Measurements from ENCODE around the gene SFXN5.
"Not testable (repeated sequence)": the region's sequence is repeated elsewhere in the genome, so short reads cannot be mapped to it uniquely, and the experiment has no call there.

SFXN5 gene

GRCh38 chr2:73100956-73101355, 29.4 kb upstream of the SFXN5 start:
- no peak for DNase-seq

GRCh38 chr2:73099486-73099885, 28.0 kb upstream of the SFXN5 start:
- no peak for DNase-seq

- DNase-seq = no peak
Measured at GRCh38 chr2:73095910-73096309, 24.4 kb upstream of the SFXN5 start.

- not testable (repeated sequence) for DNase-seq
Measured at GRCh38 chr2:73093601-73094218, 22.2 kb upstream of the SFXN5 start.

- DNase-seq = no peak
Measured at GRCh38 chr2:73092146-73092783, 20.8 kb upstream of the SFXN5 start.

GRCh38 chr2:73091696-73092095, 20.2 kb upstream of the SFXN5 start:
- no peak for DNase-seq

- no peak for DNase-seq
Measured at GRCh38 chr2:73091164-73091563, 19.7 kb upstream of the SFXN5 start.

- no peak for DNase-seq
Measured at GRCh38 chr2:73089270-73090030, 17.9 kb upstream of the SFXN5 start.

GRCh38 chr2:73088703-73089102, 17.2 kb upstream of the SFXN5 start:
- DNase-seq = no peak

GRCh38 chr2:73088211-73088610, 16.7 kb upstream of the SFXN5 start:
- DNase-seq = no peak

- no peak for DNase-seq
Measured at GRCh38 chr2:73087311-73087710, 15.8 kb upstream of the SFXN5 start.

- DNase-seq = peak; percentile 81
Measured at GRCh38 chr2:73085691-73086090, 14.2 kb upstream of the SFXN5 start.

GRCh38 chr2:73084971-73085370, 13.5 kb upstream of the SFXN5 start:
- no peak for DNase-seq

GRCh38 chr2:73083886-73084800, 12.6 kb upstream of the SFXN5 start:
- DNase-seq = no peak

- DNase-seq = no peak
Measured at GRCh38 chr2:73082523-73083410, 11.3 kb upstream of the SFXN5 start.

GRCh38 chr2:73081181-73081671, 9.7 kb upstream of the SFXN5 start:
- no peak for DNase-seq

- no peak for DNase-seq
Measured at GRCh38 chr2:73080321-73081131, 9.0 kb upstream of the SFXN5 start.

- DNase-seq = no peak
Measured at GRCh38 chr2:73079636-73080035, 8.1 kb upstream of the SFXN5 start.

- no peak for DNase-seq
Measured at GRCh38 chr2:73078457-73079411, 7.2 kb upstream of the SFXN5 start.

GRCh38 chr2:73077424-73077795, 5.9 kb upstream of the SFXN5 start:
- DNase-seq = no peak
